Left ventricle myocardium inferior (tissue), 1 donor: ENCODE measurements around the gene SNAPC4. TPM values are rescaled to one million over a fixed set of nuclear protein-coding genes. Genes with fewer than 3 reads are reported as not detected.

Experiments
- DNase-seq: peaks from one replicate; pipeline ENCODE4 v3.0.0-alpha.2; 2020
- H3K27ac ChIP-seq: fragments of 200-600 bp; replicated peaks from 2 replicates; pipeline ENCODE4 v1.8.0; 2021
- H3K27me3 ChIP-seq: fragments of 200-600 bp; 2 replicates; pipeline ENCODE4 v1.8.0; 2021; ENCODE audit warnings: low read depth
- H3K36me3 ChIP-seq: fragments of 200-600 bp; 2 replicates; pipeline ENCODE4 v1.8.0; 2021
- H3K4me1 ChIP-seq: fragments of 200-600 bp; 2 replicates; pipeline ENCODE4 v1.8.0; 2021
- H3K4me3 ChIP-seq: fragments of 200-600 bp; 2 replicates; pipeline ENCODE4 v1.8.0; 2021; ENCODE audit warnings: mild to moderate bottlenecking, moderate library complexity
- H3K9me3 ChIP-seq: fragments of 200-600 bp; replicated peaks from 2 replicates; pipeline ENCODE4 v1.8.0; 2021
- intact Hi-C: fragments of 100-400 bp; cut with micrococcal nuclease; formaldehyde crosslinking; loops from one replicate; pipeline ENCODE4 v1.11.0; 2022
- total RNA-seq: library from RNA; stranded (reverse); fragmentation: NEBNext Ultra II Directional; extraction: Animal tissue kit (Norgen Biotek cat#: 25700); gene quantifications from one replicate; pipeline ENCODE4 v1.2.1, GENCODE V29; 2021
- TF ChIP-seq, protein P1 (sequence below): fragments of 200-600 bp; IDR thresholded peaks from 2 replicates; pipeline ENCODE4 v1.8.0; 2021; ENCODE audit warnings: antibody characterized with exemption, mild to moderate bottlenecking, borderline replicate concordance
- donor health status: DM: no; HTN: yes; CAD: no; lungs with severe emphysema.

Gene SNAPC4
- total RNA-seq, 1 donor from 2014 or later = 5.2 TPM

DNA sequence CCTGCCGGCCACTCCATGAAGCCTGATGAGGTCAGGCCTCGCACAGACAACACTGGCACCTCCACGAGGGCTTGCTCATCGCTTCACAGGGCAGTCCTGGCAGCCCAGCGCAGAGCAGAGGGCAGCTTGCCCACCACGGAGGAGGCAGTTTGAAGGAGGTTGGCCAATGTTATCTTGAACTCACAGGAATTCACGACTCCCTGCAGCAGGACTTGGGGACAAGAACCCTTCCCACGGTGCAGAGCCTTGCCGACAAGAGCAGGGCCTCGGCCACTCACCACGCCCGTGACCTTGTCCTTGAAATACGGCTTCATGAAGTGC lies 5.0 kb downstream of the SNAPC4 start:
- Histone ChIP-seq H3K27me3 (no peaks in the 10 kb centered on the region), H3K9me3 (no peaks in the 10 kb centered on the region), H3K27ac (no peak overlapping the region), H3K4me1 (peaks cover 19% of the 10 kb centered on the region), H3K4me3 (no peak overlapping the region), H3K36me3 (peaks cover 70% of the 10 kb centered on the region)
- intact Hi-C loops = no loop called here
- no peak for DNase-seq
- TF ChIP-seq, protein P1, sequence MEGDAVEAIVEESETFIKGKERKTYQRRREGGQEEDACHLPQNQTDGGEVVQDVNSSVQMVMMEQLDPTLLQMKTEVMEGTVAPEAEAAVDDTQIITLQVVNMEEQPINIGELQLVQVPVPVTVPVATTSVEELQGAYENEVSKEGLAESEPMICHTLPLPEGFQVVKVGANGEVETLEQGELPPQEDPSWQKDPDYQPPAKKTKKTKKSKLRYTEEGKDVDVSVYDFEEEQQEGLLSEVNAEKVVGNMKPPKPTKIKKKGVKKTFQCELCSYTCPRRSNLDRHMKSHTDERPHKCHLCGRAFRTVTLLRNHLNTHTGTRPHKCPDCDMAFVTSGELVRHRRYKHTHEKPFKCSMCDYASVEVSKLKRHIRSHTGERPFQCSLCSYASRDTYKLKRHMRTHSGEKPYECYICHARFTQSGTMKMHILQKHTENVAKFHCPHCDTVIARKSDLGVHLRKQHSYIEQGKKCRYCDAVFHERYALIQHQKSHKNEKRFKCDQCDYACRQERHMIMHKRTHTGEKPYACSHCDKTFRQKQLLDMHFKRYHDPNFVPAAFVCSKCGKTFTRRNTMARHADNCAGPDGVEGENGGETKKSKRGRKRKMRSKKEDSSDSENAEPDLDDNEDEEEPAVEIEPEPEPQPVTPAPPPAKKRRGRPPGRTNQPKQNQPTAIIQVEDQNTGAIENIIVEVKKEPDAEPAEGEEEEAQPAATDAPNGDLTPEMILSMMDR = no peak

GRCh38 chr9:136394312-136395019 lies 5.5 kb downstream of the SNAPC4 start:
- DNase-seq = no peak
- intact Hi-C loops = no loop called here
- Histone ChIP-seq H3K27me3 (no peaks in the 10 kb centered on the region), H3K4me1 (peaks cover 14% of the 10 kb centered on the region), H3K27ac (no peak overlapping the region), H3K4me3 (no peak overlapping the region), H3K36me3 (peaks cover 75% of the 10 kb centered on the region), H3K9me3 (no peaks in the 10 kb centered on the region)
- TF ChIP-seq, protein P1 = no peak

DNA sequence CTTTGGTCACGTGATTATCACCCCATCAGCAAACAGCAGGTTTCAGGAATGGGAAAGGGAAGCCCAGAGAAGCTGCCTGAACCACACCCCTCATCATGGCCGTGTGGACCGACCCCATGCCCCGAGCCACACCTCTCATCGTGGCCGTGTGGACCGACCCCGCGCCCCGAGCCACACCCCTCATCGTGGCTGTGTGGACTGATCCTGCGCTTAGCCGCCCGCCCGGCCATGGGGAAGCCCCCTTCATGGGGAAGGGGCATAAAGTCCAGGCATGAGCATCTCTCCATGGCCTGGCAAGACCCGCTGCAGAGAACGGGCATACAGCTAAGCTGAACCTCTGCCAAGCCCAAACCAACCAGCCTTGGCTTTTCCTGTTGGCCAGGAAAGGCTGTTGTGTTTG lies 6.4 kb downstream of the SNAPC4 start:
- no peak overlapping the region for H3K27ac ChIP-seq
- H3K9me3 ChIP-seq = no peaks in the 10 kb centered on the region
- H3K27me3 ChIP-seq = no peaks in the 10 kb centered on the region
- H3K36me3 ChIP-seq = peaks cover 85% of the 10 kb centered on the region
- no peak for DNase-seq
- intact Hi-C loops = no loop called here
- H3K4me3 ChIP-seq = no peak overlapping the region
- TF ChIP-seq, protein P1 = no peak
- H3K4me1 ChIP-seq = peaks cover 5% of the 10 kb centered on the region

DNA sequence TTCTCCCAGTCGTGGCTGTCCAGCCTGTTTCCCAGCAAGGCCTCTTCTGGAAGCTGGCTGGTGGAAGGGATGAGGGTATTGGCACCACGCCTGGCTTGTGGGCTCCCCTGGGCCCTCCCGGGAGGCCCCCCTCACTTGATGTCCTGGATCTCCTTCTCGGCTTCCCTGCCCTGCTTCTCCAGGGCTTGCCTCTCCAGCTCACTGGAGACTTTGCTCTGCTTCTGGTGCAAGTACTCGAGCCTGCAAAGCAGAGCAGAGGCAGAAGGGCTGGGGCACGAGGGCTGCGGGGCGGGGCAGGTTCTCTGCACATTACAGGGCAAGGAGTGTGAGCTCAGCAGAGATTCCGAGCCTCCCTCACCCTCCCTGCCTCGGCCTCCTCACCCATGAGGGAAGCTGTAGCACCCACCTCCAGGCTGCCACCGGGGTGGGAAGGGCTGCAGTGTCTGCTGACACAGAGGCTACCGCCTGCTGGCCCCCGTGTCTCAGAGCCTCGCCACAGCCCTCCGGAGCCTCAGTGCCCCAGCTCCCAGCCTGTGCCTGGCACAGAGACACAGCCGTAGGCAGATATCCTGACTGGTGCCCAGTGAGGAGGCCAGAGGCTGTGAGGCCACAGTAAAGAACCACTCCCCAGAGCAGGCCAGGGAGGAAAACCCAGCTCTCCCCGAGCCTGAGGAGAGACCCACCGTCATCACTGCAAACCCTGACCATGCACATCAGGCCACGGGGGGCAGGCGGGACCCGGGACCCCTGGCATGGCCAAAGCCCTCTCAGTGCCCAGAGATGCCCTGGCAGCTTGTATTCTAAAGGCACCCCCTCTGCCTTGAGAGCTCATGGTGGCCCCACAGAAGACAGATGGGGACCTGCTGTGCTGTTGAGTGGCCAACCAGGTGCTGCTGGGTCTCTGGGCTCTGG lies 7.2 kb downstream of the SNAPC4 start:
- no peaks in the 10 kb centered on the region for H3K27me3 ChIP-seq
- no peak for DNase-seq
- H3K4me1 ChIP-seq = no peaks in the 10 kb centered on the region
- intact Hi-C loops = no loop called here
- peaks cover 92% of the 10 kb centered on the region for H3K36me3 ChIP-seq
- TF ChIP-seq, protein P1 = no peak
- no peak overlapping the region for H3K4me3 ChIP-seq
- H3K27ac ChIP-seq = no peak overlapping the region
- H3K9me3 ChIP-seq = no peaks in the 10 kb centered on the region

DNA sequence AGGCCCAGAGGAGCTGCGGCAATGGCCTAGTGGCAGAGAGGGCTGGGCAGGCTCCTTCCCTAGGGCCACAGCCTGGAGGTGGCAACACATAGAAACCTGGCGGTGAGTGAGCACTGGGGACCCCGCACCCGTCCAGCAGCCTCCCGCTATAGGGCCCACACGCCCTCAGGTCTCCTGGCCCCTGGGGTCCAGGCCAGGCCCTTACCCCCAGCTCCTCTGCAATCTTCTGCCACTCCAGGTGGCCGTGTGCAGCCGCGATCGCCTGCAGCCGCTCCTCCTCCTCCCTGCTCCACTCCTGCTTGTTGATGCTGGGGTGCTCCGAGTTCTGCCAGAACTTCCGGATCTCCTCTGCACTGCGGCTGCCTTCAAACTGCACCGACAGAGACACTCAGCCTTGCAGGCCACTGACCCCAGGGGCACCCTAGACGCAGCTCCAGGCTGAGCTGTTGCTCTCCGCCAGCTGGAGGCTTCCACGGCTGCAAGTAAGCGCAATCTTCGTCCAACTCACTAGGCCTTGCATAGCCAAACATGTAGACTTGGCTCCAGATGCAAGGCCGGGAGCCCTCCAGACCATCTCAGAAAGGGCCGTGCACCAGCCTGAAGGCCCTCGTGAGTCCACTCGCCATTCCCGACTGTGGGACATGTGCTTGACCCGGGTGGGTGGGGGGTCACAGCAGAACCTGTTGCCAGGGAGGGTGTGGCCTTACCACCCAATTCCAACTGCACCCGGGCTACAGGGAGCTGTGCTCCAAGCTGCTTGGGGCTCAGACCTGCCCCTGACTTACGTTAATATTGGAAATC lies 8.0 kb downstream of the SNAPC4 start:
- no peaks in the 10 kb centered on the region for H3K4me1 ChIP-seq
- H3K36me3 ChIP-seq = peaks cover 97% of the 10 kb centered on the region
- H3K9me3 ChIP-seq = no peaks in the 10 kb centered on the region
- TF ChIP-seq, protein P1 = no peak
- no peaks in the 10 kb centered on the region for H3K27me3 ChIP-seq
- no peak for DNase-seq
- intact Hi-C loops = no loop called here
- no peak overlapping the region for H3K4me3 ChIP-seq
- H3K27ac ChIP-seq = no peak overlapping the region
